Activated CD8-positive, alpha-beta memory T cell treated with anti-CD3 and anti-CD28 coated beads, Interleukin-2, amount 50 U/mL, for 1 hour (primary cell): ENCODE data around the gene CLEC18C.
"Not testable (repeated sequence)": the region's sequence is repeated elsewhere in the genome, so short reads cannot be mapped to it uniquely, and the experiment has no call there.

Source experiments
- DNase-seq: peaks from one replicate; pipeline ENCODE4 v3.0.0-alpha.2; 2020; ENCODE audit errors: extremely low read depth

CLEC18C gene

GRCh38 chr16:70206382-70206781, 32.8 kb downstream of the CLEC18C start:
- DNase-seq, result not testable (repeated sequence)

GRCh38 chr16:70218586-70218985, 45.0 kb downstream of the CLEC18C start:
- not testable (repeated sequence) for DNase-seq

GRCh38 chr16:70222574-70222973, 49.0 kb downstream of the CLEC18C start:
- not testable (repeated sequence) for DNase-seq

- DNase-seq, result not testable (repeated sequence)
These were observed 49.6 kb downstream of the CLEC18C start for GRCh38 chr16:70223216-70223615.

- not testable (repeated sequence) for DNase-seq
These were observed 50.5 kb downstream of the CLEC18C start for GRCh38 chr16:70223971-70224513.

- not testable (repeated sequence) for DNase-seq
These were observed 51.1 kb downstream of the CLEC18C start for GRCh38 chr16:70224645-70225044.

- DNase-seq, result not testable (repeated sequence)
These were observed 51.8 kb downstream of the CLEC18C start for GRCh38 chr16:70225430-70225829.

GRCh38 chr16:70226024-70226423, 52.4 kb downstream of the CLEC18C start:
- not testable (repeated sequence) for DNase-seq

- not testable (repeated sequence) for DNase-seq
These were observed 58.2 kb downstream of the CLEC18C start for GRCh38 chr16:70231831-70232230.
